Keratinocyte (primary cell): ENCODE measurements around the gene PDZRN3. TPM values are rescaled to one million over a fixed set of nuclear protein-coding genes. Genes with fewer than 3 reads are reported as not detected.
"Not testable (repeated sequence)": the region's sequence is repeated elsewhere in the genome, so short reads cannot be mapped to it uniquely, and the experiment has no call there.

Experiments
- DNase-seq: peaks from one replicate; pipeline ENCODE4 v3.0.0-alpha.2; 2011; ENCODE audit warnings: low read depth, missing footprints, low spot score
- FAIRE-seq: peaks from 2 replicates; lab custom pipeline; 2011; peaks lifted over from hg19 to GRCh38; lab: Jason Lieb, UNC
- H2AFZ ChIP-seq: 2 replicates; pipeline ENCODE4 v1.6.0; 2012; ENCODE audit warnings: low read length, control low read depth, inconsistent platforms; ENCODE audit not compliant: control insufficient read depth
- H3K27ac ChIP-seq: 2 replicates; pipeline ENCODE4 v1.5.1; 2011; ENCODE audit warnings: low read length; ENCODE audit not compliant: control insufficient read depth, insufficient read depth
- H3K27me3 ChIP-seq: 3 replicates; pipeline ENCODE4 v1.6.0; 2011; ENCODE audit warnings: low read length; ENCODE audit not compliant: control insufficient read depth, insufficient read depth; ENCODE audit errors: extremely low read depth
- H3K36me3 ChIP-seq, 2 experiments: 2 replicates in 1 of 2; 3 replicates in 1 of 2; pipeline ENCODE4 v1.5.1; 2011; ENCODE audit warnings: low read length in 2 of 2, mild to moderate bottlenecking in 1 of 2; ENCODE audit not compliant: control insufficient read depth in 2 of 2, insufficient read depth in 2 of 2; ENCODE audit errors: extremely low read depth in 1 of 2
- H3K4me1 ChIP-seq: 3 replicates; pipeline ENCODE4 v1.5.1; 2011; ENCODE audit warnings: low read length; ENCODE audit not compliant: control insufficient read depth, insufficient read depth; ENCODE audit errors: extremely low read depth
- H3K4me2 ChIP-seq: 3 replicates; pipeline ENCODE4 v1.6.0; 2011; ENCODE audit warnings: low read depth, low read length; ENCODE audit not compliant: control insufficient read depth, insufficient read depth; ENCODE audit errors: extremely low read depth
- H3K4me3 ChIP-seq, 3 experiments: fragments of 200-600 bp in 1 of 3; sonication (generic) in 1 of 3; 2 replicates in 2 of 3; 3 replicates in 1 of 3; pipeline ENCODE4 v1.5.1; 2011 to 2016; ENCODE audit warnings: low read length in 3 of 3, mild to moderate bottlenecking in 3 of 3, control low read depth in 2 of 3, inconsistent platforms in 1 of 3, low read depth in 1 of 3, mixed read lengths in 1 of 3, mixed run types in 1 of 3, moderate library complexity in 1 of 3; ENCODE audit not compliant: control insufficient read depth in 2 of 3, insufficient read depth in 2 of 3; ENCODE audit errors: extremely low read depth in 1 of 3
- H3K79me2 ChIP-seq: 2 replicates; pipeline ENCODE4 v1.6.0; 2012; ENCODE audit warnings: low read length; ENCODE audit not compliant: control insufficient read depth, insufficient read depth
- H3K9ac ChIP-seq: 3 replicates; pipeline ENCODE4 v1.6.0; 2011; ENCODE audit warnings: low read length; ENCODE audit not compliant: control insufficient read depth, insufficient read depth; ENCODE audit errors: extremely low read depth
- H3K9me1 ChIP-seq: 3 replicates; pipeline ENCODE4 v1.6.0; 2011; ENCODE audit warnings: low read length; ENCODE audit not compliant: control insufficient read depth, insufficient read depth; ENCODE audit errors: extremely low read depth
- H3K9me3 ChIP-seq: 2 replicates; pipeline ENCODE4 v1.5.1; 2012; ENCODE audit warnings: low read depth, low read length; ENCODE audit not compliant: control insufficient read depth
- H4K20me1 ChIP-seq: 3 replicates; pipeline ENCODE4 v1.6.0; 2011; ENCODE audit warnings: low read length; ENCODE audit not compliant: control insufficient read depth, insufficient read depth; ENCODE audit errors: extremely low read depth
- CTCF ChIP-seq, 3 experiments: IDR thresholded peaks in 1 of 3; conservative IDR thresholded peaks in 1 of 3; optimal IDR thresholded peaks in 1 of 3; 2 replicates in 2 of 3; 3 replicates in 1 of 3; pipeline versions ENCODE3 to v1.5.1; 2011; ENCODE audit warnings: low read length in 3 of 3, mild to moderate bottlenecking in 3 of 3, moderate library complexity in 2 of 3, control low read depth in 1 of 3, inconsistent platforms in 1 of 3; ENCODE audit not compliant: insufficient read depth in 2 of 3; ENCODE audit errors: extremely low read depth in 1 of 3
- EZH2 ChIP-seq: IDR thresholded peaks from one replicate; pipeline ENCODE4 v1.6.1; 2012; ENCODE audit warnings: inconsistent platforms, mild to moderate bottlenecking, low read length, moderate library complexity
- dilution Hi-C: fragments of 300-500 bp; cut with MboI; formaldehyde crosslinking; loops from one replicate; pipeline ENCODE4 v1.7.0; 2020; ENCODE audit warnings: low sequenced_read_pairs; ENCODE audit not compliant: extremely low pct_ligation_motif_present
- polyA plus RNA-seq, 5 experiments: library from polyadenylated mRNA; depleted of rRNA in 3 of 5; stranded (reverse) in 3 of 5; stranded (forward) in 1 of 5; unstranded in 1 of 5; fragments of >200 nt; gene quantifications; 1 replicate in 1 of 5; 2 replicates in 3 of 5; 3 replicates in 1 of 5; pipeline versions ENCODE4 v1.2.1 to v1.2.3, GENCODE V29; 2011 to 2012; ENCODE audit warnings: missing spikeins in 2 of 5, low read depth in 1 of 5, low replicate concordance in 1 of 5

The PDZRN3 gene
- polyA plus RNA-seq, 1 donor (not counting 4 experiments of a cell fraction or from before 2014, with no cell fraction given): not detected

GRCh38 chr3:73569246-73569760 is 55.4 kb downstream of the PDZRN3 start:
- Histone ChIP-seq H3K4me1 (no peaks in the 10 kb centered on the region), H4K20me1 (no peaks in the 10 kb centered on the region), H3K27me3 (peaks cover 2% of the 10 kb centered on the region), H3K9me1 (no peaks in the 10 kb centered on the region), H3K4me3 (no peak overlapping the region), H3K36me3 (no peaks in the 10 kb centered on the region), H3K4me2 (no peak overlapping the region), H3K9ac (no peak overlapping the region), H3K79me2 (no peaks in the 10 kb centered on the region), H3K27ac (no peak overlapping the region), H2AFZ (no peak overlapping the region), H3K9me3 (no peaks in the 10 kb centered on the region)
- dilution Hi-C loops: no loop called here
- DNase-seq (no peak), FAIRE-seq (no peak)
- no peak for TF ChIP-seq EZH2
- no peak for TF ChIP-seq CTCF (optimal IDR thresholded peaks at IDR 0.05 in 1 of 3, IDR thresholded peaks at IDR 0.05 in 1 of 3, conservative IDR thresholded peaks at IDR 0.05 in 1 of 3; ENCODE audit: extremely low read depth in 1 of 3, insufficient read depth in 2 of 3, low read length in 3 of 3)

GRCh38 chr3:73568371-73568862 is 56.3 kb downstream of the PDZRN3 start:
- TF ChIP-seq CTCF (optimal IDR thresholded peaks at IDR 0.05 in 1 of 3, IDR thresholded peaks at IDR 0.05 in 1 of 3, conservative IDR thresholded peaks at IDR 0.05 in 1 of 3; ENCODE audit: extremely low read depth in 1 of 3, insufficient read depth in 2 of 3, low read length in 3 of 3) (no peak), EZH2 (no peak)
- H3K4me3 ChIP-seq: no peak overlapping the region
- H3K79me2 ChIP-seq: no peaks in the 10 kb centered on the region
- DNase-seq (no peak), FAIRE-seq (no peak)
- no peaks in the 10 kb centered on the region for H3K9me3 ChIP-seq
- no peaks in the 10 kb centered on the region for H3K9me1 ChIP-seq
- H2AFZ ChIP-seq: no peak overlapping the region
- dilution Hi-C loops: no loop called here
- no peaks in the 10 kb centered on the region for H4K20me1 ChIP-seq
- H3K27me3 ChIP-seq: peaks cover 2% of the 10 kb centered on the region
- H3K9ac ChIP-seq: no peak overlapping the region
- H3K4me2 ChIP-seq: no peak overlapping the region
- H3K4me1 ChIP-seq: peaks cover 9% of the 10 kb centered on the region
- H3K27ac ChIP-seq: no peak overlapping the region
- H3K36me3 ChIP-seq: no peaks in the 10 kb centered on the region

GRCh38 chr3:73565374-73565773 is 59.4 kb downstream of the PDZRN3 start:
- H3K9ac ChIP-seq, H3K4me1 ChIP-seq, H3K27ac ChIP-seq, H4K20me1 ChIP-seq, H3K9me3 ChIP-seq, H3K79me2 ChIP-seq, H3K36me3 ChIP-seq, dilution Hi-C loops, DNase-seq, H3K4me3 ChIP-seq, H3K9me1 ChIP-seq, H3K27me3 ChIP-seq, H3K4me2 ChIP-seq, FAIRE-seq, H2AFZ ChIP-seq: not testable (repeated sequence)
